Skeletal muscle satellite cell (primary cell): ENCODE measurements around the gene ABTB2. TPM values are rescaled to one million over a fixed set of nuclear protein-coding genes. Genes with fewer than 3 reads are reported as not detected.

ENCODE experiments used
- H3K27me3 ChIP-seq: 2 replicates; pipeline ENCODE4 v1.7.0; 2013; ENCODE audit warnings: low read length; ENCODE audit not compliant: control insufficient read depth, insufficient read depth
- H3K36me3 ChIP-seq: 2 replicates; pipeline ENCODE4 v1.7.0; 2013; ENCODE audit warnings: mild to moderate bottlenecking, control low read depth, low read length; ENCODE audit not compliant: insufficient read depth
- H3K4me1 ChIP-seq: 2 replicates; pipeline ENCODE4 v1.7.0; 2013; ENCODE audit warnings: low read length; ENCODE audit not compliant: control insufficient read depth, insufficient read depth
- H3K4me2 ChIP-seq: 2 replicates; pipeline ENCODE4 v1.7.0; 2013; ENCODE audit warnings: mild to moderate bottlenecking, low read length
- H3K4me3 ChIP-seq: 2 replicates; pipeline ENCODE4 v1.7.0; 2013; ENCODE audit warnings: low read length
- H3K9ac ChIP-seq: 2 replicates; pipeline ENCODE4 v1.7.0; 2013; ENCODE audit warnings: mild to moderate bottlenecking, low read depth, low read length, moderate library complexity
- H3K9me3 ChIP-seq: replicated peaks from 2 replicates; pipeline ENCODE4 v1.7.0; 2013; ENCODE audit warnings: mild to moderate bottlenecking, control low read depth, low read length
- small RNA-seq: library from RNA; depleted of rRNA; stranded (forward); fragments of <200 nt; gene quantifications from one replicate; pipeline ENCODE3, GENCODE V24; 2012

ABTB2 gene

DNA sequence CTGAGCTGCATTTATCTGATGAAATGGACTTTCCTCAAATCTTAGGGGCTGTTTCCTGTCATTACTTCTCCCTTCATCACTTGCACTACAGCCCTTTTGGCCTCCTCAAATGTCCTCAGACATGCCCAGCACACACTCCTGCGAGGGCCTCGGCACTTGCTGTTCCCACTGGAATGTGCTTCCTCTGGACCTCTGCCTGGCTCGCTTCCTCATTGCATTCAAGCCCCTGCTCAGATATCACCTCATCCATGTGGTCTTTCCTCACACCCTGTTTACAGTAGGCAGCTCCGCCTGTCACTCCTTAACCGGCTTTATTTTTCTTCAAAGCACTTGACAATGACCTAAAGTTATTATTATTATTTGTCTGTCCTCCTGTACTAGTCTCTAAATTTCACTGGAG lies 243.3 kb downstream of the ABTB2 start:
- Histone ChIP-seq H3K9ac (no peak overlapping the region), H3K9me3 (no peaks in the 10 kb centered on the region), H3K4me1 (no peaks in the 10 kb centered on the region), H3K36me3 (peaks cover 80% of the 10 kb centered on the region), H3K4me2 (no peak overlapping the region), H3K27me3 (no peaks in the 10 kb centered on the region), H3K4me3 (no peak overlapping the region)

- Histone ChIP-seq H3K27me3 (no peaks in the 10 kb centered on the region), H3K36me3 (peaks cover 81% of the 10 kb centered on the region)
These were observed 243.8 kb downstream of the ABTB2 start for GRCh38 chr11:34114014-34114413.

DNA sequence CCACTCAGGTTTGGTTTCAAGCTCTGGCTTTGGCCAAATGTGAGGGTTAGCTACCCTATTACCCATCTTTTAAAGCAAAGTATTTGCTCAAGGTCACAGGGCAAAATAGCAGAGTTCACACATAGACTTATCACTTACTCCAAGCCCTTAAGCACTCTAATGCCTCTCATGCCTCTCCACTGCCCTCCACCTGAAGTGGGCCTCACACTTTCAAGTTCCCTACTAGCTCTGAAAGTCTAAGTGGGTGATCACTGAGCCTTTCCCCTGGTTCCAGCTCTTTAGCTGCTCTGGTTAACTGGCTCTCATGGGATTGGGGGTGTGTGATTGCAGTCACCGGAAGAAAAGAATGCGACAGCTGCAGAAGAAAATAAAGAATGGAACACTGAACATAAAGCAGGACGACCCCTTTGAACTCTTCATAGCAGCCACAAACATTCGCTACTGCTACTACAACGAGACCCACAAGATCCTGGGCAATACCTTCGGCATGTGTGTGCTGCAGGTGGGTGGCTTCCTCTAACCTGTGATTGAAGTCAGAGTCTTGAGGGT lies 246.0 kb downstream of the ABTB2 start:
- Histone ChIP-seq H3K4me1 (peaks cover 4% of the 10 kb centered on the region), H3K4me2 (no peak overlapping the region), H3K36me3 (peaks cover 74% of the 10 kb centered on the region), H3K9me3 (no peaks in the 10 kb centered on the region), H3K27me3 (no peaks in the 10 kb centered on the region), H3K9ac (no peak overlapping the region), H3K4me3 (no peak overlapping the region)

More at GRCh38 chr11:34114014-34114413, 243.8 kb downstream of the ABTB2 start:
- no peak overlapping the region for H3K9ac ChIP-seq
- H3K4me1 ChIP-seq: no peaks in the 10 kb centered on the region
- H3K4me2 ChIP-seq: no peak overlapping the region
- no peak overlapping the region for H3K4me3 ChIP-seq
- no peaks in the 10 kb centered on the region for H3K9me3 ChIP-seq

DNA sequence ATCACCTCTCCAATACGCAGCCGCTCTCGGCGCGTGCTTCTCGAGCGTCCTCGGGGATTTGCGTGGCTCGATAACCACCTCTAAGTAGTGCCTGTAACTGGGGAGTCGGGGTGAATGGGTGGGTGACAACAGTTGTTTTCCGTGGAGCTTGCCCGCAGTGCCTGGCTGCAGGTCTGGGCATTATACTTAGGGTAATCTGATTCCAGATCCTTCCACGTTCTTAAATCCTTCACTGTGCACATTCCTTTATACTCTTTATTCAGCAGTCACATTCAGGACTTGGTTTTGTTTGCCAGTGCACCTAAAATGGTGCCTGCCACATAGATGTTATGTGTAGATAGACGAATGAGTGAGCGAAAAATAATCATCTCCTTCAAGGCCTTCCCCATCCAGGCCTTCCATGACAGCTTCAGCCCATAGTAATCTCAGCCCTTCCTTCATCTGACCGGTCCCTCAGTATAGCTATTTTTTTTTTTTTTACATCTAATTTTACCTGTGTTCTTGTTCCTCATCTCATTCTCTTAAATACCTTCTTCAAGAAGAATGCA lies 251.8 kb downstream of the ABTB2 start:
- Histone ChIP-seq H3K36me3 (peaks cover 47% of the 10 kb centered on the region), H3K4me2 (peak overlapping the region; percentile 85), H3K9ac (peak overlapping the region; percentile 86), H3K4me1 (peaks cover 23% of the 10 kb centered on the region), H3K27me3 (no peaks in the 10 kb centered on the region), H3K4me3 (peak overlapping the region; percentile 85), H3K9me3 (no peaks in the 10 kb centered on the region)

GRCh38 chr11:34105079-34105956 lies 252.5 kb downstream of the ABTB2 start, which contains the start of gene NAT10:
Gene NAT10, plus strand, starts transcription at chr11:34105629. Its CDS starts 2,597 bp downstream, at chr11:34108226.
- peaks cover 46% of the 10 kb centered on the region for H3K36me3 ChIP-seq
- H3K9ac ChIP-seq: peak within 1 kb of the TSS; percentile 86
- no peaks in the 10 kb centered on the region for H3K27me3 ChIP-seq
- peaks cover 23% of the 10 kb centered on the region for H3K4me1 ChIP-seq
- peak within 1 kb of the TSS; percentile 85 for H3K4me3 ChIP-seq
- H3K4me2 ChIP-seq: peak within 1 kb of the TSS; percentile 85
- H3K9me3 ChIP-seq: no peaks in the 10 kb centered on the region

GRCh38 chr11:34104680-34105078 lies 253.1 kb downstream of the ABTB2 start:
- Histone ChIP-seq H3K9me3 (no peaks in the 10 kb centered on the region), H3K4me3 (peak overlapping the region; percentile 85), H3K36me3 (peaks cover 50% of the 10 kb centered on the region), H3K27me3 (no peaks in the 10 kb centered on the region), H3K9ac (peak overlapping the region; percentile 86), H3K4me1 (peaks cover 23% of the 10 kb centered on the region), H3K4me2 (peak overlapping the region; percentile 85)

Small RNA genes lying within 50 kb of the gene (small RNA-seq; reads per million reads assigned to genes)
- gene AL035079.1 (not detected), gene RF00019 (not detected)
